Stimulated activated CD4-positive, alpha-beta T cell treated with anti-CD3 and anti-CD28 coated beads, TNF-alpha, amount 100 ng/mL, for 48 hours (primary cell): ENCODE data around the gene RNF207.
"Not testable (repeated sequence)": the region's sequence is repeated elsewhere in the genome, so short reads cannot be mapped to it uniquely, and the experiment has no call there.

Experiments used
- DNase-seq, 3 donors: peaks; one replicate each; pipeline ENCODE4 v3.0.0-alpha.2; 2020; ENCODE audit warnings: low read depth in 3 of 3

The RNF207 gene

DNA sequence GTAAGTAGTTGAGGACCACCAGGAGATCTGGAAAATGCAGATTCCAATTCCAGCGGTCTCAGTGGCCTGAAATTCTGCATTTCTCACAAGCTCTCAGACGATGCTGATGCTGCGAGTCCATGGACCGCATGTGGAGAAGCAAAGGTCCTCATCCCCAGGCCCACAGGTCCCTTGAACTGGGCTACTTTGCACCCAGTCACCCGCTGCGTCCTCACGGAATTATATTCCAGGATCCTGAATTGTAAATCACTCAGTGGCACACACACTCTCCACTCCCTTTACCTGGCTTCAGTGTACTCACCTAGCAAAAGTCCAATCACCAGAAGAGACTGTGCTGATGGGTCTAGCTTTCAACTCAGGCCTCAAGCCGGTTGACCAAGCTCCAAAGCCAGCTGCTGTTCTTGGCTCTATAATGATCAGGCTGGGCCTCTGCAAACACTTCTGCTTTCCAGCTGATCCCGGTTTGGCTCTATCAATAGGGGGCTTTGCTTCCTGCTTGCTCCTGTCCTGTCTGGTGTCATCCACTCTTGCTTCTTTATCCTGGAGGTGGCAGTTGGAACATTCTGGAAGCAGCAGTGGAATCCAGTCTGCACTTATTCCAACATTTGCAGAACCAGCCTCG, 5.6 kb upstream of the RNF207 start:
- no peak for DNase-seq

- no peak for DNase-seq
These were observed 3.7 kb upstream of the RNF207 start for GRCh38 chr1:6202256-6202655.

DNA sequence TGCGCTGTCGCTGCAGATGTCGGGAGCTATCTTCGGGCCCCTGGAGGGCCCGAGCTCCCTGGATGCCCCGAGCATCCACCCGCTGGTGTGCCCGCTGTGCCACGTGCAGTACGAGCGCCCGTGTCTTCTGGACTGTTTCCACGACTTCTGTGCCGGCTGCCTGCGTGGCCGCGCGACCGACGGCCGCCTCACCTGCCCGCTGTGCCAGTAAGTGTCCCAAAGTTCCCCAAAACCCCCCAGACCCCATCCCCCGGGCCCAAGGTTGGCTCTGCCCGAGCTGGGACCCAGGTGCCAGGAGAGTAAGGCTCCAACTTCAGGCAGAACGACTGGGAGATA, 569 bp downstream of the RNF207 start:
- no peak for DNase-seq

DNA sequence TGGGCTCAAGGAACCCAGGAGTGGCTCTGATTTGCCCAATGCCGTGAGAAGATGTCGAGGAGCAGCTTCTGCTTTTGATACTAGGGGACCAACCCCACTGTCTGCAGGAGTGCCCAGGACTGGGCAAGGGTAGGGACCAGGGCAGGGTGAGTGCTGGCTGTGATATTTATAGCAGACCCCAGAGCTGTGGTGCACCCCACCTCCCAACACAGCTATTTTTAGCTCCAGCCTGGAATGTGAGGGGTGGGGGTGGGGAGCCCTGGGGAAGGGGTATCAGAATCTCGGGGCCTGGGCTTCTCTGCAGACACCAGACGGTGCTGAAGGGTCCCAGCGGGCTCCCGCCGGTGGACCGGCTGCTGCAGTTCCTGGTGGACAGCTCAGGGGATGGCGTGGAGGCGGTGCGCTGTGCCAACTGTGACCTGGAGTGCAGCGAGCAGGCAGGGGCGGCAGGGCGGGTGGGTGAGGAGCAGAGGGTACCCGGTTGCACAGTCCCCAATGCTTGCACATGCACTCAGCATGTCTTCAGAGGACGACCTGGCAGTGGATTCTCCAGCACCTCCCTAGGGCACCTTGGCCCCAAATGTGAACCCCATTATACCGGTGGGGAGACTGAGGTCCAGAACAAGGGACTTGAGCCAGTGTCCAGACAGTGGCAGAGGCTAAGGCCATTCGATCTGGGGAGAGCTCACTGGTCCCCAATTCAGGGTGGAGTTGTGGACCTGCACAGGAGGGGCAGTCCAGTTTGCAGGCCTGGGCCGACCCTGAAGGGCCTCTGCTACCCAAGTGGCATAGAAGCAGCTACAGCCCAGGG, 1.4 kb downstream of the RNF207 start:
- DNase-seq = no peak

- DNase-seq = no peak
These were observed 2.0 kb downstream of the RNF207 start for GRCh38 chr1:6207921-6208320.

DNA sequence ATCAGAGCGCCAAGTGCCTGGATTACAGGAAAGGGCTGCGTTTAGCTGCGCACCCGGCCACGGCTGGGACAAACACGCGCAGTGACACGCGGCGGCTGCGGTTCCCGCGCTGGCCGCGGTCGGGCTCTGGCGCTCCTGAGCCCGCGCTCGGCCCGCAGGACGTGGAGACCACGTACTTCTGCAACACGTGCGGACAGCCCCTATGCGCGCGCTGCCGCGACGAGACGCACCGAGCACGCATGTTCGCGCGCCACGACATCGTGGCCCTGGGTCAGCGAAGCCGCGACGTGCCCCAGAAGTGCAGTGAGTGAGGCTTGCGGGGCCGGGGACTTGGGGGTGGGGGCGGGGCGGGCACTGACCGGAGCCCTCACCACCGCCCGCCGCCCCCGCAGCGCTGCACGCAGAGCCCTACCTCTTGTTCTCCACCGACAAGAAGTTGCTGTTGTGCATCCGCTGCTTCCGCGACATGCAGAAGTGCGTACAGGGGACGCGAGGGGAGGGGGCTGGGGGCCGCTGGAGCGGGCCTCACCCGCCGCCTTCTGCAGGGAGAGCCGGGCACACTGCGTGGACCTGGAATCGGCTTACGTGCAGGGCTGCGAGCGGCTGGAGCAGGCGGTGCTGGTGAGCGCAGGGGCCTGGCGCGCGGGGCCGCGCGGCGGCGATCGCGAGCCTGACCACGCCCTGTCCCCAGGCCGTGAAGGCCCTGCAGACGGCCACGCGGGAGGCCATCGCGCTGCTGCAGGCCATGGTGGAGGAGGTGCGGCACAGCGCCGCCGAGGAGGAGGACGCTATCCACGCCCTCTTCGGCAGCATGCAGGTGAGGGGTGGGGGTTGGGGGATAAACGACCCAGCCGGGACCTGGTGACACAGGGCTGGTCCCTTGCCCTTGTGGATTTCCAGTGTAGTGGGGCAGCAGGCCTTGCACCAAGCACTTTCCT, 3.1 kb downstream of the RNF207 start:
- no peak for DNase-seq

DNA sequence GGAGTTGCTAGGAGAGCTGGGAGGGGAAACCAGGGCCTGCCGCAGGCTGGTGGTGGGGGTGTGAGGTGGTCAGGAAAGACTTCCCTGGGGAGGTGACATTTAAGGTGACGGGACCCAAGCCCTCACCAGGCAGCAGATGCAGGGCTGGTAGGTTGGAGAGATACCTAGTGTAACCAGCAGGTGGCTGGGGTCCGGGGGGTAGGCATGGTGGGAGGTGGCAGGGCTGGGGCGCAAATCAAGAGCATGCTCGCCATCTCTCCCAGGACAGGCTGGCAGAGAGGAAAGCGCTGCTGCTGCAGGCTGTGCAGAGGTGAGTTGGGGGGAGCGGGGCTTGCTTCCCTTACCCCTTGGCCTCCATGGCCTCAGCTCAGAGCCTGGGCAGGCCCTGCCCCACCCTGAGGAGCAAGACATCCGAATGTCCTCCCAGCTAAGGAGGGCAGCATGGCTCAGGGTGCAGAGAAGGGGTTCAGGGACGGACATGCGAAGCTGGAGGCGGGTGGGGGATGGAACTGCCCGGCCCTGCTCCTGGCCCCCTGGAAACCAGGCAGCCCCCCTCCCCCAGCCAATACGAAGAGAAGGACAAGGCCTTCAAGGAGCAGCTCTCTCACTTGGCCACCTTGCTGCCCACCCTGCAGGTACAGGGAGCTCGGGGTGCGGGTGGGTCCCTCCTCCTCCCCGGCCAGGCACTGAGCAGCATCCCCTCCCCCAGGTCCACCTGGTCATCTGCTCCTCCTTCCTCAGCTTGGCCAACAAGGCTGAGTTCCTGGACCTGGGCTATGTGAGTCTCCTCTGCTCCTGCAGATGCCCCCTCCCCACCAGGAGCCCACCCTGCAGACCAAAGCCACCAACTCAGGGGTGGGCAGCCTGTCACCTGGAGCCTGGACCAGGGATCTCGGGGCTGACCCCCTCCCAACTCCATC, 4.0 kb downstream of the RNF207 start:
- DNase-seq = no peak

DNA sequence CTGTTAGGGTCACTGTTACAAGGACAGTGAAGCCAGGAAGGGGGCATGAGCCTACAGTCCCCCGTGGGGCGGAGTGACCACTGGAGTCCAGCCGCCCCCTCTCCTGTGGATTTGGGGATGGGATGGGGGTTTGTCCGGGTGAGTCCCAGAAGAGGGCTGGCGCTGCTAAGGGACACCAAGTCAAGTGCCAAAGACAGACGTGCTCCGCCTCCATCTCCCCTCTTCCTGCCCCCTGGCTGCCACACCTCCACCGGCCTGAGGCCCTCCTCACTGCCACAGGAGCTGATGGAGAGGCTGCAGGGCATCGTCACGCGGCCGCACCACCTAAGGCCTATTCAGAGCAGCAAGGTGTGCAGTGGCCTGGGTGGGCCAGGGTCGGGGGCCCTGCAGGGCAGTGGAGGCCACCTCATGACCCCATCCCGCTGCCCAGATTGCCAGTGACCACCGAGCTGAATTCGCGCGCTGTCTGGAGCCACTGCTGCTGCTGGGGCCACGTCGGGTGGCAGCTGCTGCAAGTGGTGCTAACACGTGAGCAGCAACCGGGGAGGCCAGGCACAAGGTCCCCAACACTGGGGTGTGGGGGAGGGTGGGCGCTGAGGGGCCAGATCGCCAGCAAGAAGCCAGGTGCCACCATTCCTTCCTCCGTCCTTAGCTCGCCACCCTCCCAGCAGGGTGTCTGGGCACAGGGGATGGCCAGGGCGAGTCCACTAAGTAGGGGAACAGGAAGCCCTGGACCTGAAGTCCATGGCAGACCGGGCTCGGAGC, 4.9 kb downstream of the RNF207 start:
- no peak for DNase-seq

- no peak for DNase-seq
These were observed 5.8 kb downstream of the RNF207 start for GRCh38 chr1:6211731-6212130.

DNA sequence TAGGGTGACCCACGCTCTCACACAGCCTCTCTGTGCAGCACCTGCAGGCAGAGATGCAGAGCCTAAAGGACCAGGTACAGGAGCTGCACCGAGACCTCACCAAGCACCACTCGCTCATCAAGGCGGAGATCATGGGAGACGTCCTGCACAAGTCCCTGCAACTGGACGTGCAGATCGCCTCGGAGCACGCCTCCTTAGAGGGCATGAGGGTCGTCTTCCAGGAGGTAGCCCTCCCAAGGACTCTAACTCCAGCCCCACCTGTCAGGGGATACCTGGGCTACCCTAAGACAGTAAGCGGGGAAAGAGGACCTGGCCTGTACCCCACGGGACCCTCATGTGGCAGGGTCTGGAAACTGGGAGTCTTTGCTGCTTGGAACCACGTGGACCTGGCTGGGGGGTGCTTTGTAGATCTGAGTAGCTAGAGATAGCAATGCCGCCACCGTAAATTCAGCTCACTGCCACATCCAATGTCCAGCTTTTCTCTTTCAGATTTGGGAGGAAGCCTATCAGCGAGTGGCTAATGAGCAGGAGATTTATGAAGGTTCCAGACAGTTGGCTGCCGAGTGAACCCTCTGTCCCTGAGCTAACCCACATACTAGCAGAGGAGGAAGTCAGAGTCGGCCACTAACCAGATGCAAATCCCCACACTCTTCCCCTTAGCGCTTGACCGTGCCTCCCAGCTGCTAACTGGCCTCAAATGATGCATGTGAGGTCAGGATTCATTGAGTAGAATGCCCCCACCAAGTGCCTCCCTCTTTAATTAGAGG, 6.5 kb downstream of the RNF207 start:
- DNase-seq = no peak

- no peak for DNase-seq
These were observed 12.7 kb downstream of the RNF207 start for GRCh38 chr1:6218375-6219164.

- not testable (repeated sequence) for DNase-seq
These were observed 13.7 kb downstream of the RNF207 start for GRCh38 chr1:6219641-6220040.

- no peak for DNase-seq
These were observed 14.3 kb downstream of the RNF207 start for GRCh38 chr1:6220236-6220635.

GRCh38 chr1:6221210-6221784, 15.4 kb downstream of the RNF207 start:
- no peak for DNase-seq

DNA sequence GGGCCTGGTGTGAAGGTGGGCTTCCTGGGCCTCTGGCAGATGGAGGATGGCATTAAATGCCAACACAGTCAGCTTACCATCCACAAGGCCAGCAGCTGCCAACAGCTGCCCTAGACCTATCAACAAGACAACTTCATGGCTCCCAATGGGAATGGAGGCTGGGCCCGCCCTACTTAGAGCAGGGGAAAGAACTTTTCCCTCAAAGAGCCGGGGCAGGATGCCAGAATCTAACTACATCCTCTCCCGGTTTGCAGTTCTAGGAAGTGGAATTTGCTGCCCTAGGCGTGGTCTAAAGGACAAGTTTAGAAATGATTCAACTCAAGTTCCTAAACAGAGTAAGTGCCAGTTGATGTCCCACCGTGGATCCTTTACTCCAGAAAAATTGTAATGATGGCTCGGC, 16.7 kb downstream of the RNF207 start:
- DNase-seq = no peak

- DNase-seq = no peak
These were observed 17.7 kb downstream of the RNF207 start for GRCh38 chr1:6223617-6224016.

DNA sequence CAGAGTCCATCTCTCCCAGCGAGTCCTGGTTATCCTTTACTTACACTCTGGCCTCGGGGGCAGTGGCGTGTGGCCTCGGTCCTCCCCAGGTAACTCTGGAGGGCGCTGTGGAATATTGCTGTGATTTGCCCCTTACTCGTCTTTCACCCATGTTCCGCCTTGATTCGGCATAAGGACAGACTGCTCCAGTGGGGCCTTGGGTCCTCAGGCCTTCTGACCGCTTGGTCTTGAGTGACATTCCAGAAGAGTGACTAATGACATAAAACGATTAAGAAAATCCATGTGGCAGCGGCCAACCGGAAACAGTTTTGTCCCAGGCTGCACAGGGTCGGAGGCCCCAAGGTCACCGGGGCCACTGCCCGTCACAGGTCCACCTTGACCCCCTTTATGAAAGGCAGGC, 18.8 kb downstream of the RNF207 start:
- DNase-seq = no peak

- DNase-seq = no peak
These were observed 19.7 kb downstream of the RNF207 start for GRCh38 chr1:6225651-6226050.

DNA sequence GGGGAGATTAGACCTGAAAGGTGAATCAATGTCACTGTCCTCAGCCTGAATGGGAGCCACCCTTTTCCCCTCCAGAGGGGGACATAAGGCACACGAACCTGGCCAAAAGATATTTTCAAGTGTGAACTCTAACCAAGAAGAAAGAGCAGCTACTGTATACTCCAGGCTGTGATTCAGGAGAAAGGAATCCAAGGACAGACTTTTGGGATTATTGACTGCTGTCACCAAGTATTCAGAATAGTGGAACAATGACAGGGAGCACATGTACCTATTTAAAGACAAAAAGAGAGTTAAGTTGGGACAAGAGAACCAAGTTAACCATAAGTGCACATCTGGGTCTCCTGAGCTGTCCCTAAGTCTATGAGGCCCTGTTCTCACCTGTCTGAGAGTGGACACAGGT, 27.5 kb downstream of the RNF207 start:
- no peak for DNase-seq
